Glutamatergic neuron (in vitro differentiated cells): Measurements from ENCODE around the gene RBM19. TPM values are rescaled to one million over a fixed set of nuclear protein-coding genes. Genes with fewer than 3 reads are reported as not detected.

Experiments
- DNase-seq: peaks from one replicate; pipeline ENCODE4 v3.0.0; 2022
- H3K27ac Mint-ChIP-seq: one replicate; pipeline ENCODE4 v1.8.0; 2020; ENCODE audit warnings: mild to moderate bottlenecking, mixed read lengths, inconsistent platforms; ENCODE audit not compliant: unreplicated experiment
- H3K27me3 Mint-ChIP-seq: one replicate; pipeline ENCODE4 v1.8.0; 2020; ENCODE audit warnings: mild to moderate bottlenecking, moderate library complexity, mixed read lengths, inconsistent platforms; ENCODE audit not compliant: unreplicated experiment
- H3K36me3 Mint-ChIP-seq: one replicate; pipeline ENCODE4 v1.8.0; 2020; ENCODE audit warnings: mild to moderate bottlenecking, mixed read lengths, inconsistent platforms; ENCODE audit not compliant: unreplicated experiment
- H3K4me1 Mint-ChIP-seq: one replicate; pipeline ENCODE4 v1.8.0; 2020; ENCODE audit warnings: mild to moderate bottlenecking, low read depth, mixed read lengths, inconsistent platforms; ENCODE audit not compliant: unreplicated experiment
- H3K4me3 Mint-ChIP-seq: one replicate; pipeline ENCODE4 v1.8.0; 2020; ENCODE audit warnings: mild to moderate bottlenecking, mixed read lengths, inconsistent platforms; ENCODE audit not compliant: unreplicated experiment
- H3K9me3 Mint-ChIP-seq: one replicate; pipeline ENCODE4 v1.8.0; 2020; ENCODE audit warnings: mild to moderate bottlenecking, moderate library complexity, mixed read lengths, inconsistent platforms; ENCODE audit not compliant: unreplicated experiment
- CTCF ChIP-seq: fragments of 200-600 bp; sonication (generic); IDR thresholded peaks from one replicate; pipeline ENCODE4 v1.5.0; 2021; ENCODE audit not compliant: partially characterized antibody, unreplicated experiment
- total RNA-seq: library from RNA; stranded (reverse); fragmentation: NEBNext Ultra II Directional; extraction: Animal tissue kit (Norgen Biotek cat#: 25700); gene quantifications from one replicate; pipeline ENCODE4 v1.2.1, GENCODE V29; 2021; ENCODE audit not compliant: unreplicated experiment

The RBM19 gene
- total RNA-seq, 1 donor from 2014 or later: 27.4 TPM

GRCh38 chr12:113804961-113805600, 161.0 kb downstream of the RBM19 start:
- H3K4me1 Mint-ChIP-seq: peaks cover 8% of the 10 kb centered on the region
- no peak overlapping the region for H3K27ac Mint-ChIP-seq
- H3K4me3 Mint-ChIP-seq: no peak overlapping the region
- no peak for DNase-seq
- H3K36me3 Mint-ChIP-seq: peaks cover 16% of the 10 kb centered on the region
- peaks cover 20% of the 10 kb centered on the region for H3K27me3 Mint-ChIP-seq
- TF ChIP-seq CTCF: no peak
- H3K9me3 Mint-ChIP-seq: peaks cover 3% of the 10 kb centered on the region

DNA sequence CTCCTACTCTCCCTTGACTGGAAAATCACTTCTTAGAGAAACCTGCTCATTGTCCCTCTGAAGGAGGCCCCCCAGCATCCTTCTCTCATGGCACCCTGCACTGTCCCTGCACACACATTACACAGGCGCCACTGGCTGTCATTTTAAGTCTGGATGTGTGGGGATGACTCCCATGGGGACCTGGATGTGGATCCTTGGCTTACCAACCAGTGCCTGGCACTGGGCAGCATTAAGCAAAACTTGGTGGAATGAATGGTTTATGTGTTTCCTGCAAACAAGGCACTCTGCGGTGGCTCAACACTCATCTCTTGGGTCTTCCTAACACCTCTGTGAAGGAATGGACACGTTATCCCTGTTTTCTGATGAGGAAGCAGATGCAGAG, 162.4 kb downstream of the RBM19 start:
- H3K4me3 Mint-ChIP-seq: no peak overlapping the region
- H3K27ac Mint-ChIP-seq: peak overlapping the region; percentile 17
- peaks cover 3% of the 10 kb centered on the region for H3K9me3 Mint-ChIP-seq
- H3K36me3 Mint-ChIP-seq: peaks cover 16% of the 10 kb centered on the region
- H3K27me3 Mint-ChIP-seq: peaks cover 20% of the 10 kb centered on the region
- DNase-seq: no peak
- peaks cover 8% of the 10 kb centered on the region for H3K4me1 Mint-ChIP-seq
- no peak for TF ChIP-seq CTCF

DNA sequence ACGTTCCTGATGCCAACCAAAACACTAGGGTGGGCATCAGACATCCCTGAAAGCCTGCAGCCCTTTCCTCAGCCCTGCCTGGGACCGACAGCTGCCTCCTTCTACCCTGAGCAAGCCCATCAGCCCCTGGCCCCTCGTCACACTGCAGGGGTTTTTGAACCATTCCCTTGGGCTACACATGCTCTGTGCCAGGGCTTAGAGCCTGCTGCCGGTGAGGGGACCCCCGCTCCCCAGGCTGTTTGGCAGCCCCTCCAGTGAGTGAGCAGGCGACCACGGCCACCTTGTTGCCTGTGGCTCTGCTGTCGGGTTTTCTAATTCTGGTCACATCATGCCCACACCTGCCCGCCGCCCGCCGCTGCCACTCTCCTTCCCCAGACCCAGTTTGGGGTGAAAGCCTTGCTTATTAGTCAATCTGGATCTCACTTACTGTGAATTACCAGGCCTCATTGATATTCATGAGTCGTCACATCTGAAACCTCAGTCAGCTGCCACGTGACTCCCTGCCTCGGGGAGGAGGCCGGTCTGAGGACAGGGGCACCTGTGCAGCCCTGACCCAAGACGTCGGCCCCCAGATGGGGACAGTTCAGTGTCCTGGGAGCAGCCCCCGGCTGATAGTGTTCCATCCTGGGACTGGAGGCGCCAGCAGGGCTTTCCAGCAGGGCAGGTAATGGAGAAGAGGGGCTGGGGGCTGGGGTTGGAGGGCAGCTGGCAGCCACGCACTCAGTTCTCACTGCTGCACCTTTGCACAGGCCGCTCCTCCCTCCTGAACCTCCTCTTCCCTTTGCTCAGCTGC, 163.0 kb downstream of the RBM19 start:
- Mint-ChIP-seq H3K4me1 (peaks cover 8% of the 10 kb centered on the region), H3K4me3 (no peak overlapping the region), H3K36me3 (peaks cover 16% of the 10 kb centered on the region), H3K27ac (peak overlapping the region; percentile 17), H3K9me3 (peaks cover 3% of the 10 kb centered on the region), H3K27me3 (peaks cover 20% of the 10 kb centered on the region)
- no peak for TF ChIP-seq CTCF
- DNase-seq: no peak

GRCh38 chr12:113802000-113802749, 163.9 kb downstream of the RBM19 start:
- peaks cover 8% of the 10 kb centered on the region for H3K4me1 Mint-ChIP-seq
- TF ChIP-seq CTCF: no peak
- no peak for DNase-seq
- peaks cover 5% of the 10 kb centered on the region for H3K9me3 Mint-ChIP-seq
- H3K27ac Mint-ChIP-seq: no peak overlapping the region
- peaks cover 16% of the 10 kb centered on the region for H3K27me3 Mint-ChIP-seq
- H3K4me3 Mint-ChIP-seq: no peak overlapping the region
- H3K36me3 Mint-ChIP-seq: peaks cover 16% of the 10 kb centered on the region
